Ecto neural progenitor cell (in vitro differentiated cells): ENCODE results near the gene CDK6.
"Not testable (repeated sequence)": the region's sequence is repeated elsewhere in the genome, so short reads cannot be mapped to it uniquely, and the experiment has no call there.

Experiments used
- DNase-seq: peaks from one replicate; pipeline ENCODE4 v3.0.0-alpha.2; 2018; ENCODE audit warnings: low spot score

Gene CDK6

DNA sequence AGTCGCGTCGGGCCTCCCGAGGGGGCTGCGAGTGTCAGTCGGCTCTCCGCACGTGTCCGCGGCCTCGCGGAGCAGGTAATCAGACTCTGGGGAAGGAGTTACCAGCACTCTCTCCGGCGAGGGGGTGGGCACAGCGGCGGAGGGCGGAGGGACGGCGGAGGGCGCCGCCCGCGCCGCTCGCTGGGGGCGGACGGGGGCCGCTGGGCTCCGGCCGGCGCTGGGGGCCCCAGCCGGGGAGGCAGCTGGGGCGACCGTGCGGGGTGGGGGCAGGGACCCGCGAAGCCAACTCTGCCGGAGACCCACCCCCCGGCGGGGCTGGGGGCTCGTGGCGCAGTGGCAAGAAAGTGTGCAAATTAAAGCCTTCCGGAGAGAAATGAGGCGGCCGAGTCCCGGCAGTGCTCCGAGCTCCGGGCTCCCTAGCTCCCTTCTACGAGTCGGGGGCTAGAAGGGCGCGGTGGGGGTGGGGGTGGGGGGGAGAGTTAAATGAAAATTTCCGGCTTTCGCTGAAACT lies at the start of gene CDK6:
TSS of gene CDK6 (minus strand) at position 85 of the 511 bp plus-strand sequence. CDS start 3,250 bp downstream, outside the sequence.
- DNase-seq, result peak; percentile 76

DNA sequence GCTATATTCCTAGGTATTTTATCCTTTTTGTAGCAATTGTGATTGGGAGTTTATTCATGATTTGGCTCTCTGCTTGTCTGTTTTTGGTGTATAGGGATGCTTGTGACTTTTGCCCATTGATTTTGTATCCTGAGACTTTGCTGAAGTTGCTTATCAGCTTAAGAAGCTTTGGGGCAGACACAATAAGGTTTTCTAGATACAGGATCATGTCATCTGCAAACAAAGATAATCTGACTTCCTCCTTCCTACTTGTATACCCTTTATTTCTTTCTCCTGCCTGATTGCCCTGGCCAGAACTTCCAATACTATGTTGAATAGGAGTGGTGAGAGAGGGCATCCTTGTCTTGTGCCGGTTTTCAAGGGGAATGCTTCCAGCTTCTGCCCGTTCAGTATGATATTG lies 49.7 kb upstream of the CDK6 start:
- DNase-seq, result not testable (repeated sequence)

DNA sequence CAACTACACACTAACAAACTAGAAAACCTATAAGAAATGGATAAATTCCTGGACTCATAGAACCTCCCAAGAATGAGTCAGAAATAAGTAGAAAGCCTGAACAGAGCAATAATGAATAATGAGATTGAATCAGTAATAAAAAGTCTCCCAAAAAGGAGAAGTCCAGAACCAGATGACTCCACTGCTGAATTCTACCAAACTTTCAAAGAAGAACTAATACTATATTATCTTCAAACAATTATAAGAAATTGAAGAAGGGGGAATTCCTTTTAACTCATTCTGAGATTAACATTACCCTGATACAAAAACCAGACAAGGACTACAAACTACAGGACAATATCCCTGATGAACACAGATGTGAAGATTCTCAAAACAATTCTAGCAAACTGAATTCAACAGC lies 47.8 kb upstream of the CDK6 start:
- no peak for DNase-seq

DNA sequence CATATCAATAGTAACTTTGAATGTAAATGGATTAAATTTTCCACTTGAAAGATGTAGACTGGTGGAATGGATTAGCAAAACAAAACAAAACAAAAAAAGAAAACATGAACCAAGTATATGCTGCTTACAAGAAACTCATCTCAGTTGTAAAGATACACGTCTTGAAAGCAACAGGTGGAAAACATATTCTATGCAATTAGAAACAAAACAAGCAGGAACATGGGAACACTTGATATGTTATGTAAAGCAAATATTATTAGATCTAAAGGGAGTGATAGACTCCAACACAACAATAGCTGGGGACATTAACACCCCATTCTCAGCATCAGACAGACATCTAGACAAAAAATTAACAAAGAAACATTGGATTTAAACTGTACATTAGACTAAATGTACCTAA lies 46.4 kb upstream of the CDK6 start:
- DNase-seq, result no peak

DNA sequence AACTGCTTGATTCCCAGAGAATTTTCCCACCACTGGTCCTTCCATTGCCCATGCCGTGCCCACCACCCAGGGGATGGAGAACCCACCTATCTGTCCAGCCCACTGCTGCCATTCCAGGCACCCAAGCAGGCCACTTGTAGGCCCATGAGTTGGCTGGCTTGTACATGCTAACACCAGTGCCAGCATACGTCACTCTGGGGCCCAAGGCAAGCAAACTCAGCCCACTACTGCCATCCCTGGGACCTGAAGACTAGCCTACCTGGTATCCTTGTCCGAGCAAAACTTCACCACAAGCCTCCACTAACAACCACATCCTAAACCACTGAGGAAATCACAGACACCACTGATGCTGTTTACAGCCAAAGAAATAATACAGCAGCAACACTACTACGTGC lies 44.7 kb upstream of the CDK6 start:
- no peak for DNase-seq

DNA sequence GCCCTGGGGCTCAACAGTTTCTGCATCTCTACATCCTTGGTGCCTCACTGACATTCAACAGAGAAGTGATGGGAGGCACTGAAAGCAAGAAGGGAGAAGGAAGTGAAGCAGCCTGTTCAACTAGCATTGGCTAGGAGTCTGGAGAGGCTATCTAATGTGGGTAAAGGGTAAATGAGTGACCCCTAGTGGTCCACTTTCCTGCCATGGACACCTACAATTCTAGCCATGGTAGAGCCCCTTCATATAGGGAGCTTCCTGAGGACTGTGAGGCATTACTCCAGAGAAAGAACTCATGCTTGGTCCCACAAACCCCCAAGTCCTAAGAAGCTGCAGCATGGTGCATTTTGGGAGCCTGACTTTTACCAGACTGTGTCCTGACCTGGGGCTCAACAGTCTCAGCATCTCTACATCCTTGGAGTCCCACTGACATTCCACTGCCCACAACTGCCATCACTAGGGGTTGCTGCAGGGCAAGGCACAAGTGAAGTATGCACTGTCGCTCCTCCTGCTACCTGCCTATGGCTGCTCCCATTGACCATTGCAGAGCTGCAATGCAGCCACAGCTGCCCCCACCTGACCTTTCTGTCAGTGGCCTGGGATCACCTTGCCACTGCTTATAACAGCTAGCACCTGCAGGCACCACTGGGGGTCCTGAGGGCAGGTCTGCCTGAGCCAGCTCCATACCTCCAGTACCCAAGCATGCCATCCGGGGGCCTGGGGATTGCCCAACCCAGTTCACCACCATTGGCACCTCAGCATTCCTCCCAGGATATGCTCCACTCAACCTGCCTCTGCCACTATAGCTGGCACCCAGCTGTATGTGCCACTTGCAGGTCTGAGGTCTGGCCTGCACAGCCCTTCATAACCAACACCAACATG lies 44.1 kb upstream of the CDK6 start:
- DNase-seq, result no peak

DNA sequence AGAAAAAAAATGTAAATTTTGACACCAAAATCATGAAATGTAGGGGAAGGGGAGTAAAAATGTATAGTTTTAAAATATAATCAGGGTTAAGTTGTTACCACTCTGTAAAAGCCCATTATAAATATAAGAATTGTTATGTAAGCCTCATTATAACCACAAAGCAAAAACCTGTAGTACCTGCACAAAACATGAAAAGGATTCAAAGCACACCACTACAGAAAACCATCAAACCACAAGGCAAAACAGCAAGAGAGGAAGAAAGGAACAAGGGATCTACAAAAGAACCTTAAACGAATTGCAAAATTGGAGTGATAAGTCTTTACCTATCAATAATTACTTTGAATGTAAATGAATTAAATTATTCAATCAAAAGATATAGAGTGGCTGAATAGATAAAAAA lies 41.0 kb upstream of the CDK6 start:
- DNase-seq, result no peak

DNA sequence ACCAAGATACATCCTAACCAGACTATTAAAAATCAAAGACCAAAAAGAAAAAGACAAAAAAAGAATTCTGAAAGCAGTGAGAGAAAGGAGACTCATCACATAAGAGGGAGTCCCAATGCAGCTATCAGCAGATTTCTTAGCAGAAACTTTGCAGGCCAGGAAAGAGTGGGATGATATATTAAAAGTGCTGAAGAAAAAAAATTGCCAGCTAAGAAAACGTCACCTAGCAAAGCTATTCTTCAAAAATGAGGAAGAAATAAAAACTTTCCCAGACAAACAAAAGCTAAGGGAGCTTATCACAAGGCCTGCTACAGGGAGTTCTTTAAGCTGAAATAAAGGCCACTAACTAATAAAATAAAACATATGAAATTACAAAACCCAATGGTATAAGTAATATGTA lies 40.5 kb upstream of the CDK6 start:
- no peak for DNase-seq

DNA sequence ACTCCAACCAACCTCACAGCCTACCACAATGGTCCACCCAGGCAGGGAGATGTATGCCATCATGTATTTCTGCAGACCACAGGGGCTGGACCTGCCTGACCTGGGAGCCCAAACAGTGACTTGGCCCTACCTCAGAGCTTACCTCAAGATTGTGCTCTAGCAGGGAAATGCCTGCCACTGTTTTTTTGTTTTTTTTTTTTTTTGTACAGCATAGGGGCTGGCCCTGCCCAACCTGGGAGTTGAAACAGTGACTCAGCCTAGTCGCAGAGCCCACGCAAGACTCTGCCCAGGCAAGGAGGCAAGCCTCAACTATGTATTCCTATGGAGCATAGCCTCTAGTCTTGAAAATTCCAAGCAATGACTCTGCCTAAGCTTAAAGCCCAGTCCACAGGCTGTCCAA lies 39.3 kb upstream of the CDK6 start:
- no peak for DNase-seq

DNA sequence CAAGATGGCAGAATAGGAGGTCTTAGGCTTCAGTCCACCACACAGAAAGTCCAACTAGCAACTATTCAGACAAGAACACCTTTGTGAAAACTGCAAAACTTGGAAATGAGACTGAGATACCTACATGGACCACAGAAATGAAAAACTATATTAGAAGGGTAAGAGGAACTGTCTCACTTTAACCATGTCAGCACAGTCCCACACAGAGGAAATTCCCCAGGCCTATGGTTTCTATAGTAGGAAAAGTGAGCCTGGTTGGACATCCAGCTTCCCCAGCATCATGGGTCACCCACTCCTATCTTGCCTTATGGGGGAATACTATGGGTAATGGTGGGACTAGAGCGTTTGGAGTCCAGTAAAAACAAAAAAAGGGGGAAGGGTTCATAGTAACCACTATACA lies 38.8 kb upstream of the CDK6 start:
- no peak for DNase-seq

DNA sequence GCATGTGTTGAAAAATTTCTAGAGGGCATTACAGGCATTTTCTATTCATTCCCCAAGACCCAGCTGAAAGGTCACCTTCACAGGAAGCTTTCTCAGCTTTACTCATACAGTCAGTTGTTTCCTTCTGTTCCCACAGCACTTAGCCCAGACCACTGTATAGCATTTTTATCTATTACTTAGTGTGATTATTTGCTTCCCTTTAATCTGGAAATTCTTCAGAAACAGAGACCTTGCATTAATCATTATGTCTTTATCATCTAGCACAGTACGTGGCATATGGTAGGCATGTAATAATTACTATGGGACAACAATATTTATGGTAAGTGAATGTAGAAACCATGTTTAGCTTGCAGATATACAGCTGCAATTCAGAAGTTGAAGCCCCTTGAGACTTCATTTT lies 38.2 kb upstream of the CDK6 start:
- DNase-seq, result no peak

DNA sequence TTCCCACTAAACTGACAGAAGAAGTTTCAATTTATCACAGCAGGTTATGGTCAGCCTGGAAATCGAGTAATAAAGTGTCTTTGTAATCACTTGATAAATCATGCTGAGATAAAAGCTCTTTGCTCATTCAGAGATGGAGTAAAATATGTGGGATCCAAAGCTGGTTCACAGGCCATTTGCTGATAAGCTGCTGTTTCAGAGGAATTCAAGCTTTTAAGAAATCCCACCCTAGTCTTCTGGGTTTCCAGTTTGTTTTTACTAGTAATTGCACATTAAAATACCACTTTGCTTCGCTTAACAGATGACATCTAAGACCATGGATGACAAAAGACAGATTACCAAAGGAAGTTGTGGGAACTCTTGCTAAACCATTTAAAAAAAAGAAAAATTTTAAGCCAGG lies 37.4 kb upstream of the CDK6 start:
- no peak for DNase-seq

DNA sequence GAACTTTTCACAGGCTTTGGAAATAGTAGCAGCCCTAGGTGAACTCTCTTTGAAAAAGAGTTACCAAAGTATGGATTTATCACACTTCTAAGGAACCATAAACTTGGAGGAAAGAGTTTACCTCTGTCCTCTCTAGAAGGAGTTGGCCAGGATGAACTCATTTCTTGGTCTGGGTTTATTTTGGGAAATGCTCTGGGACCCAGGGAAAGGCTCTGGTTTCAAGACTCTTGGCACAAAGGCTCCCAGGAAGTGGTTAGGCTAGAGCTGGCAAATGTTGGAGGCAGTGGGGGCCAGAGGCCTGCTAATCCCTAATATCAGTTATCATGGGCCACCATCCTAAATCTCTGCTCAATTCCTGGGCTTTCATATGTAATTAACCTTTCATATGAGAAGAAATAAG lies 36.3 kb upstream of the CDK6 start:
- no peak for DNase-seq

DNA sequence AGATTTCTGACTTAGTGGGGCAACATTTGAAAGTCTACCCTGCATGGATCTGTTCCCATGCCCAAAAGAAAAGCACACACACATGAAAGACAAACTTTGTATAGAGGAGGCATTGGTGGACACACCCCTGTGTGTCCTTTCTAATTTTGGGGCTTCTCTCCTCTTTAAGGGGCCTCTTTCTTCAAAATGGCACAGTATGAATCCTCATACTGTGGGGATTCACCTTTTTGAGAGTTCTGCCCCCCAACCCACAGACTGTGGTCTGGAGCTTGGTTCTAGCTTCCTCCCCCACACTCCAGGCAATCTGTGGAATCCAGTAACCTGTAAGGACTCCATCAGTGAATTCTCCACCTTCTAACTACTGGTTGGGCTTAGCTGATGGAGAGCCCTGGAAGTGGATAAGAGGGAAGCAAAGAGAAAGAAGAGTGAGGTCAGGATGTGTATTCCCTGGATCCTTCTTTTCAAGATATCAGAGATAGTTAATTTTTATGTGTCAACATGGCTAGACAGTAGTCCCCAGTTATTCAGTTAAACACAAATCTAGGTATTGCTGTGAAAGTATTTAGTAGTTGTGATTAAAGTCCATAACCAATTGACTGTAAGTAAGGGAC lies 32.4 kb upstream of the CDK6 start:
- no peak for DNase-seq

DNA sequence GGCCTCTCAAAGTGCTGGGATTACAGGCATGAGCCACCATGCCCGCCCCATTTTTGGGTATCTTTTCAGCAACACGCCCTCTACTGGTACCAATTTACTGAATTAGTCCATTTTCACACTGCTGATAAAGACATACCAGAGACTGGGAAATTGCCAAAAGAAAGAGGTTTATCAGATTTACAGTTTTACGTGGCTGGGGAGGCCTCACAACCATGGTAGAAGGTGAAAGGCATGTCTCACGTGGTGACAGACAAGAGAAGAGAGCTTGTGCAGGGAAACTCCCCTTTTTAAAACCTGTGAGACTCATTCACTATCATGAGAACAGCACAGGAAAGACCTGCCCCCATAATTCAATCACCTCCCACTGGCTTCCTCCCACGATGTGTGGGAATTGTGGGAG lies 27.8 kb upstream of the CDK6 start:
- not testable (repeated sequence) for DNase-seq

DNA sequence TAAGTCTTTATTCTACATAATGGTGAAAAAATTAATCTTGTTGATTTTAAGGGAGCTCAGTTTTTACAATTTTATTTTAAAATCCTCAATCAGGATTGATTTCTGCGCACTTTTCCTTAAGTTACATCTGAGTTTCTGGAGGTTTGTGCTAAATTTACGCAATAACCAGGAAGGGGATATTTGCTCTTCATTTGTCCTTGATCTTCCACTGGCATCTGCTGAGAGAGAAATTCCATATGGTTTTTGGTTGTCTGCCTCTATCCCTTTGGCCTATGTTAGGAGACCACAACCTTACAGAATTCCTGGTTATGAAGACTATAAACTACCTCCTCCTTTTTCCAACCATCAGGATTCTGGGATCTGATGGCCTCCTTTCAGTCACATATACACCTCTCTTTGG lies 20.1 kb upstream of the CDK6 start:
- DNase-seq, result no peak

DNA sequence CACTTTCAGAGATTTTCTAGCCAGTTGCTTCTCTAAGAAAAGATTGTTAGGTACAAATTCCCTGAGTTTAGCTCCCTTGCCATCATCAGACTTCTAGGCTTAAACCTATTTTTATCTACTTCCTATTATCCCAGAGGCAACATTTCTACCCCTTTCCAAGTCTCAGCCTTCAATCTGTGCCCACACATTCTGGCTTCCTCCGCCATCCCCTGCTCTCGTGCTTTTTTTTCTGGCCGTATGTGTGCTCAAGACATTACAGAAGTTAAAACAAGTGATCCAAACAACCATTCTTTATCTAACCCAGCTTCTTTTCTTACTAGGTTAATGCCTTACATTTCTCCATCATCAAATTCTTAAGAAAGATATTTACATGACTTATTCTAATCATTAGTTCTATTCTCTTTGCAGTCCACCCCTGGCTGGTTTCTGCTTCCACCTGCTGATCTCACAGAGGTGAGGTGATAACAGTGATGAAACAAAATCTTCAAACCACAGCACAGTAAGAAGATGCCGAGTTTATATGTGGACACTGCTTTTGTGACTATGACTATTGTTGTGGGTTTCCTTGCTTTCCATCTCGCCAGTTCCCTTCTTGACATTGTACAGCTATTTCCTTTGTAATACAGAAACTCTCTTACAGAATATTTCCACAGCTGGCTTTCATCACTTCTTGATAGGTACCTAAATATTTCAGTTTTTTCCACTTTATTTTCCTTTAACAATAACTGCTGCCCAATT lies 18.3 kb upstream of the CDK6 start:
- no peak for DNase-seq

DNA sequence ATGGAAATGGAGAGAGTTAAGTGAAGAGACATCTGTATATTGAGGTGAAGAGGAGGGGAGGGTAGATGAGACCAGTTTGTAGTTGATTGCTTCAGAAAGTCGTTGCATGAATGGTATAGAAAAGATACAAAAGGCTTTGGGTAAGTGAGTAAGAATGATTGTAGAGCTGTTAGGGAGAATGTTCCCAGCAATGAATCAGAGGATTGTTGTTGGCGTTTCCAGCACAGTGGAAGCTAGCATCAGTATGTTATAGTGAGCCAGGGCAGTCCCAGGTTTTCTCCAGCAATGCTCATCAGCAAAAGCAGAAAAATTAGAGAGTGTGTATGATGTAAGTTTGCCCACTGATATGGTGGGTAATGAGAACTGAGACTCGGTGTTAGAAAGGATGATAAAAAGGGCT lies 15.4 kb upstream of the CDK6 start:
- no peak for DNase-seq

DNA sequence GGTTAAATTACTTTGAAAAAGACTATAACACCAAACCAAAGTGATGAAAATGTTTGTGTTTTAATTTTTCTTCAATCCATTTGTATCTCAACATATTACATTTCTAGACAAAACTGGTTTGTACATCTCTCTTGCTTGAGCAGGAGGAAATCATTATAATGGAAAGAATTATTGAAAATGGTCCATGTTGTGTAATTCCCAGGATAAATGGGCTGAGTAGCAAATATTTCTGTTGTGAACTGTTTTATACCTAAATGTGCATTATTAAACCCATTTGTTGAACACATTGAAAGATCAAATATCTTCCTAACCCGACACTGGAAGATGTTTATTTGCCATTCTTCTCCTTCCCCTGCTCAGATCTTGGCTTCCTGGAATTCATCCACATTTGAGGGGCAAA lies 14.1 kb upstream of the CDK6 start:
- DNase-seq, result no peak

DNA sequence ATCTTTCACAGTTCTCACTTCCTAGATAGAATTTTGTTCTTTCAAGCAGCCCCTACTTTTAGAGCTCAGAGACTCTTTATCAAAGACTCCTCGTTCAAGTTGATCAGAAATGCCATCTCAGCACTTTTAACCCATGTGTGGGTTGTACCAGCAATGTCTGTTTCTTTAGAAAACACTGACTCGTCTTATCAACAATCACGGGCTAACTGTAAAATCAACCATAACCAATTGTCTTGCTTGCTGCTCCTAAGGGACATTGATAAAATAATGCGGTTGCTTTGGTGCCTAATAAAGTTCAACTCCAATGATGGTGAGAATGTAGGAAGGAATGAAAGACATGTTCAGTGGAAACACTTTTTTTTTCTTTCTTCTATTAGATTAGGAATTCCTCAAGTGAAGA lies 12.9 kb upstream of the CDK6 start:
- no peak for DNase-seq

DNA sequence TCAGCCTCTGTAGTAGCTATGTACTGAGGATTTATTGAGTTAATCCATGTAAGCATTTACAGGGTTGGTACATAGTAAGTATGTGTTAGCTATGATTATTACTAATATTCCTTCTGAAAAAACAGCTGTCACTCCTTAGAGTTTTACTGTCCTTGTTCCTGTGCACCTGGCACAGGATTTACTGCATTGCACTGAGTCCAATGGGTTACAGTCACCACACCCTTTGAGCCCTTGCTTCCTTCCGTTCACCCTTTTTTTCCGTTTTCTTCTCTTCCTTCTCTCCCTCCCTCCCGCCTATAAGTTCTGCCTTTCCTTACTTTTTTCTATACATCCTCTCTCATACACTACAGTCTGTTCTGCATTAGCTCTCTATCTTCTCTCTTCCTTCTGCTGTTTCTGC lies 12.5 kb upstream of the CDK6 start:
- no peak for DNase-seq

DNA sequence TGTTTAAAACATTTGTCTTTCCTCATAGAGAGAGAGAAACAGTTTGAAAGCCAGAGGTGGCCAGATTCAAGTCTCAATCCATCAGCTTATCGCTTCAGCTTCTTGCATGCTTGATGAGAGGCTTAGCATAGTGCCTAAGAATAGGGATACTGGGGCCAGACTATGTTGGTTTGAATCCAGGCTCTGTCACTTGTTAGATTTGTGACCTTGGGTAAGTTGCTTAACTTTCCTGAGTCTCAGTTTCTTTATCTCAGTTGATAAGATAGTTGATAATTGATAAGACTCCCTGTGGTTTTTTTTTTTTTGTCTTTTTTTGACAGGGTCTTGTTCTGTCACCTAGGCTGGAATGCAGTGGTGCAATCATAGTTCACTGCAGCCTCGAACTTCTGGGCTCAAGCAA lies 12.1 kb upstream of the CDK6 start:
- DNase-seq, result no peak

DNA sequence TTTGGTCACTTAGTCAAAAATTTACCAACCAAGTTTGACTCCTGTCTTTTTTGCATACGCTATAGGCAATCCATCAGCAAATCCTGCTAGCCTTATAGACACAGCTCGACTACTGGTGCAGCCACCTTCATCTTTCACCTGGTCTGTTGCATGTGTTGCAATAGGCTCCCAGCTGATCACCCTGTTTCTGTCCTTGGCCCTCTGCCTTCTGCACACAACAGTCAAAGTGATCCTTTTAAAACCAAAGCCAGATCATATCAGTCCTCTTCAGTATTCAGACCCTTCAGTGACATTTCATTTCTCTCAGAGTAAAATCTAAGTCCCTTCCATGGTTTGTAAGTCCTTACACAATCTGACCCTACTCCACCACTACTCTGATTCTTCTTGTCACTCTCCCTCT lies 10.9 kb upstream of the CDK6 start:
- no peak for DNase-seq
